Stimulated activated CD8-positive, alpha-beta memory T cell treated with anti-CD3 and anti-CD28 coated beads, Interleukin-15, amount 100 ng/mL, for 48 hours (primary cell): ENCODE results near the gene IL17REL.

Experiments
- DNase-seq, 2 donors: peaks; one replicate each; pipeline ENCODE4 v3.0.0-alpha.2; 2020; ENCODE audit warnings: low read depth in 2 of 2

IL17REL gene

GRCh38 chr22:49956914-49957825, 55.4 kb downstream of the IL17REL start:
- no peak for DNase-seq

GRCh38 chr22:49956418-49956770, 56.2 kb downstream of the IL17REL start:
- DNase-seq, result no peak

- no peak for DNase-seq
These were observed 56.8 kb downstream of the IL17REL start for GRCh38 chr22:49955581-49956417.

- DNase-seq, result no peak
These were observed 57.5 kb downstream of the IL17REL start for GRCh38 chr22:49954991-49955580.

GRCh38 chr22:49954354-49954753, 58.2 kb downstream of the IL17REL start:
- no peak for DNase-seq

- DNase-seq, result no peak
These were observed 58.8 kb downstream of the IL17REL start for GRCh38 chr22:49953680-49954344.

- DNase-seq, result no peak
These were observed 59.4 kb downstream of the IL17REL start for GRCh38 chr22:49953027-49953679.

- no peak for DNase-seq
These were observed 60.3 kb downstream of the IL17REL start for GRCh38 chr22:49951986-49952896.

- no peak for DNase-seq
These were observed 60.9 kb downstream of the IL17REL start for GRCh38 chr22:49951678-49951985.

GRCh38 chr22:49951000-49951677, 61.4 kb downstream of the IL17REL start:
- DNase-seq, result peak in 1 of 2 donors; percentile 87

- no peak for DNase-seq
These were observed 62.1 kb downstream of the IL17REL start for GRCh38 chr22:49950396-49950994.

- no peak for DNase-seq
These were observed 62.7 kb downstream of the IL17REL start for GRCh38 chr22:49949914-49950292.

GRCh38 chr22:49948958-49949913, 63.3 kb downstream of the IL17REL start:
- no peak for DNase-seq

- DNase-seq, result no peak
These were observed 64.2 kb downstream of the IL17REL start for GRCh38 chr22:49948116-49948957.

- no peak for DNase-seq
These were observed 65.3 kb downstream of the IL17REL start for GRCh38 chr22:49947296-49947622.

GRCh38 chr22:49946612-49947295, 65.8 kb downstream of the IL17REL start:
- no peak for DNase-seq
